H4 (cell line): ENCODE measurements around the gene ABR. TPM values are rescaled to one million over a fixed set of nuclear protein-coding genes. Genes with fewer than 3 reads are reported as not detected.

Experiments used
- DNase-seq: peaks from one replicate; pipeline ENCODE4 v3.0.0-alpha.2; 2015; ENCODE audit warnings: low spot score
- total RNA-seq: library from RNA; depleted of rRNA; stranded (reverse); fragments of >200 nt; shearing (Covaris generic); gene quantifications from 2 replicates; pipeline ENCODE4 v1.2.3, GENCODE V29; 2014; rRNA removed

The ABR gene
- total RNA-seq: 33.3 and 40.0 TPM in 2 replicates

DNA sequence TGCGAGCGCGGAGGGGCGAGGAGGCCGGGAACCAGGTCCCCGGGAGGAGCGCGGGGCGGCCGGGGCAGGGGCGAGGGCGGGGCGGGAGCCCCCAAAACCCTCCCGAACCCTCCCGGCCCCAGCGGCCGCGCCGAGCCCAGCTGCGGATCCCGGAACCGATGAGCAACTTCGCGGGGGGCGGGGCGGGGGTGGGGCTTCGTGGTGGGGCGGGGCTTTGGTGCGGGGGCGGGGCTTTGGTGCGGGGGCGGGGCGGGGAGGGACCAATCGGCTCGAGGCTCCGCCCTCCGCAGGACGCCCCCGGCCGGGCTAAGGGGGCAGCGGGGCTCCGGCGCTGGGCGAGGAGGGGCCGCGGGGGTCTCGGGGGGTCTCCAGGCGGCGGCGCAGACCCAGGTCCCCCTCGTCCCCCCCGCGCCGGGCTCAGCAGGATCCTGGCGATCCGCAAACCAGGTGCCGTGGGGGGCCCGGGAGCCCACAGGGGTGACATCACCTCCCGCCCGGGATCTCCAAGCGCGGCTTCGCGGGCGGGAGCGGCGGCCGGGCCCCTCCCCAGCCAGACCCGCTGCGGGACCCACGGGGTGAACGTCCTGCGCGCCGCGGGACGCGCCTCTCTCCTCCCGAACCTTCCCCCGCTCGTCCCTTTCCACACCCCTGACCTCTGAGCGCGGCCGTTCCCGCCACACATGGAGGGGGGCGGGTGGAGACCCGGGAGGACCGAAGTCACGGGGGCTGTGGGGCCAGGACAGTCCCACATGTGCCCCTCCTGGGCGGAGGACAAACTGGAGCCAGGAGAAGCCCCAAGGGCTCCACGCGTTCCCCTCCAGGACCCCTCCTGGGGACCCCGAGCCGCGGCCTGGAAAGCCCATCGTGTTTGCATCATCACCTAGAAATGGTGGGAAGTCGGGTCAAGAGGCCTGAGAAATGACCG is at the start of gene ABR:
Gene ABR (minus strand): TSS at position 164 of the 925 bp plus-strand sequence. CDS start 254 bp downstream, outside the sequence.
- no peak for DNase-seq

DNA sequence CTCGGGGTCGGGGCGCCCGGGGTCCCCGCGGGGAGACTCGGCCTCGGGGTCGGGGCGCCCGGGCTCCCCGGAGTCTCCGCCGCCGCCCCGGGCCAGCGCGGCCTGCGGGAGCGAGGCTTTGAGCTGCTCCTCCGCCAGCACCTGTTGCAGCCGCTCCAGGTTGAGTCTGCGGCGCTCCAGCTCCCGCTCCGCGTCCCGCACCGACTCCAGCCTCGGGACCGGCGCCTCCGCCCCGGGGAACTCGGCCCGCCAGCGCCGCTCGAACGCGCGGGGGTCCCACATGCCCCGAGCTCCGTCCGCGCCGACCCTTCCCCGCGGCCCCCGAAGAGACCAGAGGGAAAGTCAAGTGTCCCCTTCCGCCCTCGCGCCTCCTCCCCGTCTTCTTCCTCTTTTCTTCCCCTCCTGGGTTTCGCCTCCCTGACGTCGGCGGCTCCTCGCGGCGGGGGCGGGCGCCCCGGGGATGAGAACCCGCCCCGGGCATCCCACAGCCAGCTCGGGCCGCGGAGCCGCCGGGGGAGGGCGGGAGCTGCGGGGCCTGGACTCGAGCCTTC is 49.6 kb upstream of the ABR start:
- peak; percentile 2 for DNase-seq

DNA sequence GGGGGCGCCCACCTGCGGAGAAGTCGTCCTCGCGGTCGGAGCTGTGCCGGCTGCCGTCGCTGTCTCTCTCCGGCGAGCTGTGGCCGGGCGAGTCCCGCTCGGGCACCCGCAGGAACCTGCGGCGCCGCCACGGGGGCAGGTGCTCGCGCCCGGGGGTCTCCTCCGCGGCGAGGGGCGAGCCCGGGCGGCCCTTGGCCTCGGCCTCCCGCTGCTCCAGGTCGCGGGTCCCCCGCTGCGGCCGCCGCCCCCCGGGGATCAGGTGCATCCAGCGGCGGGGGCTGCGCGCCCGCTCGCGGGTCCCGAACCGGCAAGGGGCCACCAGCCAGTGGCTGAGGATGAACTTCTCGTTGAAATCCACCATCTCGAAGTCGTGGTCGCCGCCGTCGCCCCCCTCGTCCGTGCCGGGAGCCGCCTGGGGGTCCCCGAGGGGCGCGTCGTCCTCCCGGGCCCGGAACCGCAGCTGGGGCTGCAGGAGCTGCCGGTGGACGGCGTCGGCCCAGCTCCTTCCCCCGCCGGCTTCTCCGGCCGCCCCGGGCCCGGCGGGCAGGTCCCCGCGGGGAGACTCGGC is 49.1 kb upstream of the ABR start:
- DNase-seq: no peak

DNA sequence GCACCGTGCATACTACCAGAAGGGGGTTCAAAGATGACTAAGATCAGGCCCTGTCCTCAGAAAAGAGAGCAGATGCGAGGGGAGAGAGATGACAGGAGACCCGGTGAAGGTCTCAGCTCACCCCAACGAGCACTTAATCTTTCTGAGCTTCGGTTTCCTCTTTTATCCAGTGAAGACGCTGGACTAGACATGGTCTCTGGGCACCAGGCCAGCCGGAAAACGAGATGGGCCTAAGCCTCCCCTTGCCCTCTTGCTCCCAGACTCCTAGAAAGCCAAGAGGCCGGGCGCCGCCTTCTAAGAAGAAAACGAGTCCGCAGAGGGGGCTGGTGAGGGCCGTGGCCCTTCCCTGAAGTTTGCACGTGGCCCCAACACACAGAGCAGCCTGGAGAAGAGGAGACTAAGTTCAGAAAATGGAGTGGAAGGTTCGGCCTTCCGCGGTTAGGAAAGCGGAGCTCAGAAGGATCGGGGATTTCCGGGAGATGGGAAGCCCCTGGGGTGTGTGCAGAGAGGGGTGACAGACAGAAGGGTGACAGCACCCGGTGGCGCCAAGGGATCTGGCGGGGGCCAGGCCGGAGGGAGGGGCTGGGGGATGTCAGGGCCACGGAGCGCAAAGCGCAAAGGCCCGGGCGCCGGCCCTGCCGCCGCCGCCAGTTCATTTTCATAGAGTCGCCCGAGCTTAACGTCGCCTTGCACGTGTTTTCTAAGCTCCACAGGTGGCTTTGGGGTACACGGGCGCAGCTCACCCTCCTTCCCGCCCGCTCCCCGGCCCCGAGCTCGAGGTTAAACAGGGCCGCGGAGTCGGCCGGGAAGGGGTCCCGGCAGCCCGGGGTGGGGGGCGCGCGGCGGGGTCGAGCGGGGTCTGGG is 48.4 kb upstream of the ABR start:
- DNase-seq: no peak

DNA sequence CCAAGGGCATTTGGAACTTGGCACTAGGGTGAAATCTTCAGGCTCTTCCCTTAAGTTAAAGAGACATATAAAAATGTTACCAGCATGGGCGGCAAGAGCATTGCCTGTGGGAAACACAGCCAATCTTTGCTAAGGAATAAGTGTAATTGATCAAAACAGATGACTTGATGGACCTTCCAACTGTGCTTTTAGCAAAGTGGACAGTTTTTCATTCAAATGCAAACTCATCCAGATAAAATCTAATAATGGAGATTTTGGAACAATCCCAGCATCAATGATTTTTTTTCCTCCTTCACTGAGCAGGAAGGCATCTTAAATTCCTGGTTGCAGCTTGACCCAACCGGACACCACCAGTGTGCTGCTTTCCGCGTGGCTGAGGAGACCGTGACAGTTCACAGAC is 47.6 kb upstream of the ABR start:
- DNase-seq: no peak

DNA sequence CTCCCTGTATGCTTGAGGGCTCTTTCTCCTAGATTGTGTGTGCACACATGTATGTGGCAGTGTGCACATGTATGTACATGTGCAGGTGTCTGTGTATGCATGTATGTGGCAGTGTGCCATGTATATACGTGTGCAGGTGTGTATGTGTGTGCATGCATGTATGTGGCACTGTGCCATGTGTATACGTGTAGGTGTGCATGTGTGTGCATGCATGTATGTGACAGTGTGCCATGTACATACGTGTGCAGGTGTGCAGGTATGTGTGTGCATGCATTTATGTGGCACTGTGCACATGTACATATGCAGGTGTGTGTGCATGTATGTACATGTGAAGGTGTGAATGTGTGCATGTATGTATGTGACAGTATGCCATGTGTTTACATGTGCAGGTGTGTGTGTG is 46.5 kb upstream of the ABR start:
- no peak for DNase-seq

DNA sequence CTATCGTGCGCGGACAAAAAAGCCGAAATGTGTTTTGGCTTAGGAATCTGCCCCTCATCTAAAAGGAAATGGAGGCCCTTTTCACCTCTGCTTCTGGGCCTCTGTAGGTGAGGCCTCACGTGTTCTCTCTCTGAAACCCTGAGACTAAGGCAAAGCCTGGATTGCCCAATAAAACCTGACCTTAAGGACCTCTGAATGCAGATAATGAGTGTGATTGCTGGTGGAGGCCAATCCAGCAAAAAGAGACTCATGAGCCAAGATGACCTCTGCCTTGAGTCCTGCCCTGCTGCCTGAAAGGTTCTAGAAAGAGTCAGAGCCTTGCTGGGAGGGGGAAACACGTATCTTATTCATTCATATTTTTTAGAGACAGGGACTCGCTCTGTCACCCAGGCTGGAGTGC is 44.5 kb upstream of the ABR start:
- no peak for DNase-seq

DNA sequence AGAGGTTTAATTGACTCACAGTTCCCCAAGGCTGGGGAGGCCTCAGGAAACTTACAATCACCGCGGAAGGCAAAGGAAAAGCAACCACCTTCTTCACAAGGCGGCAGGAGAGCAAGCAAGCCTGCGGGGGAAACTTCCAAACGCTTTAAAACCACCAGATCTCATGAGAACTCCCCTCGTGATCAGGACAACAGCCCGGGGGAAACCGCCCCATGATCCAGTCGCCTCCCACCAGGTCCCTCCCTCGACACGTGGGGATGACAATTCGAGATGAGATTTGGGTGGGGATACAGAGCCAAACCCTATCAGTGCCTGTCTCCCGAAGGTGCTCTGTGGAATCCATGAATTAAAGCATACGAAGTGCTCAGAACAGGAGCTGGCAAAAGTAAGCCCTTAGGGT is 43.9 kb upstream of the ABR start:
- DNase-seq: no peak

DNA sequence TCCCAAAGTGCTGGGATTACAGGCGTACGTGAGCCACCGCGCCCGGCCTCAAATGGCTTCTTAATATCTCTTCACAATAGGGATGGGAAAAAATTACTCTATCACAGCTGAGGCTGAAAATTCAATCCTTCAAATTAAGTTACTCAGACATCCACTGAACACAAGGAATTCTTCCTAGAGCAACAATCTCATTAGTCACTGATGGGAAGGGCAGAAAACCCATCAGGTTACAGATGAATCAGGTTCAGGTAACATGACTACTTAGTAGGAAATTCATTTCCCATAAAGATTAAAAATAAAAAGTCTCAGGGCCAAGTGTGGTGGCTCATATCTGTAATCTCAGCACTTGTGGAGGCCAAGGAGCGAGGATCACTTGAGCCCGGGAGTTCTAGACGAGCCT is 42.5 kb upstream of the ABR start:
- no peak for DNase-seq

DNA sequence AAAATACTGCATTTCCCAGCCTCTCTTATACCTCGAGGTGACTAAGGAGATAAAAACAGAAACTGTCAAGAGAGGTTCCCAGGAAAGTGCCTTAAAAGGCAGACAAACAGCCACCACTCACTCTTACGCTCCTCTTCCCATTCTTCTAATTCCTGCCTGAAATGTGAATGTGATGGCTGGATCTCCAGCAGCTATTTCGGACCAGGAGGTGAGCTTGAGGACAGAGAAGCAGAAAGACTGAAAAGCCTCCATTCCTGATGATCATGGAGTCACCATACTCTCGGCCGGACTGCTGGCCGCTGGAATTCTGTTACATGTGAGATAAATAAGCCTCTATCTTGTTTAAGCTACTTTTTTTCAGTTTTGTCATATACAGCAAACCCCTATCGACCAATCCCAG is 41.4 kb upstream of the ABR start:
- no peak for DNase-seq

DNA sequence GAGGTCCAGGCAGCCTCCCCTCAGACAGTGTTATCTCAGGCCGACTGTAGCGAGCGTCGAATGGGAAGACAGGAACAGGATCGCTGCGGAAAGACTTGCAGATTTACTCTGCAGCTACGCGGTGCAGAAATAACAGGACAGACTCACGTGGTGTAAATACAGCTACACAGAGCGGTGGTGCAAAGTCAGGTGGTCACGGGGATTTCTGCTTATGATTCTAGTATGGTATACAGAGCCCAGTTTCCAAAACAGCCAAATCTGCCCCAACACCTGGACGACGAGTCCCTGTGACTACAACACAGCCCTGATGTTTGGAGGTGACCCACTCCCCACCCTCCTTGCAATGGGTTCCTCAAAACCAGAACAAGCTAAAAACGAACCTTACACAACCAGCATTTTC is 40.6 kb upstream of the ABR start:
- DNase-seq: no peak

DNA sequence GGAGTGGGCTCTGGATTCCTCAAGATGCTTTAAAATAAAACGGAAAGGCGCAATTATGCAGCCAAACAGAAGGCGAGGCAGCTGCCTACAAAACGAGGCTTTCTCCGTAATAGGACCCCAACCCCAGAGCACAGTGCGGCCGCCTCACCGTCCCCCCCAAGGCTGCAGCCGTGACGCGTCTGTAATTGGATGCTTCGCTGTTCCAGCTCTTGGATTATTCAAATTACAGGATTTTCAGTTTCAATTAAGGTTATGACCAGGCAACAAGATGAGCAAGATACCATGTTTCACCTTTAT is 37.3 kb upstream of the ABR start:
- no peak for DNase-seq

DNA sequence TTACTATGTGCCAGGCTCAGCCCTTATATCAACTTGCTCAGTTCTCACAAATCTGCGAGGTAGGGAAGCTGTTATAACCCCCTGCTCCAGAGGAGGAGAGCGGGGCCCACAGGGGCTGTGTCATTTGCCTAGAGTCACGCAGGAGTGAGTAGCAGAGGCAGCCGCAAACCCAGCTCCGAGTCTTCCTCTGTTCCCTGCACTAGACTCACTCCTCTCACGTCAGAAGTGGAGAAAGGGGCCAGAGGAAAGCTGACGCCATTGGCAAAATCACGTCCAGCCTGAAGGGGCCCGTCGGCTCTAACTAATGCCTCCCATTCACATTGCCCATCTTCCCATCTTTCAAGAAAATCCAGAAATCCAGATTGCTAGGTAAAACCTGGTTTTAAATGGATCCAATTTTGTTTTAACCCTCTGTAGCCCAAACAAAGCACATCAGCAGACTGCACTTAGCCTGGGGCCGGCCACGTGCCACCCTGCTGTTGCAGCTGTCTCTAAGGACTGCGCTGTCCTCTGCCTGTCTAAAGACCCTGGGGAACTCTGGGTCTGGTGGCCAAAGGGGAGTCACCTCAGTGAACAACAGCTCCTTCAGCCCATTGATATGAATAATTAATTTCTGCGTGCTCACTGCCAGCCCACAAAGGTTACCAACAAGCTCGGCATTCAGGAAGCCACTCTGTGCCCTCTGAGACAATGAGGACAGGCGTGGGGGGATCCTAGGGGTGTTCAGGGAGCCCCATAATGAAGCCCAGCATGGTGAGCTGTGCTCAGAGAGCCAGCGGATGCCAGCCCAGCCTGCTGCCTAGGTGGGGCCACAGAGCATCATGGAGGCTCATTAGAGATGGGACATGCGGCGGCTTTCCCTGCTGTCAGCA is 36.7 kb upstream of the ABR start:
- DNase-seq: no peak

DNA sequence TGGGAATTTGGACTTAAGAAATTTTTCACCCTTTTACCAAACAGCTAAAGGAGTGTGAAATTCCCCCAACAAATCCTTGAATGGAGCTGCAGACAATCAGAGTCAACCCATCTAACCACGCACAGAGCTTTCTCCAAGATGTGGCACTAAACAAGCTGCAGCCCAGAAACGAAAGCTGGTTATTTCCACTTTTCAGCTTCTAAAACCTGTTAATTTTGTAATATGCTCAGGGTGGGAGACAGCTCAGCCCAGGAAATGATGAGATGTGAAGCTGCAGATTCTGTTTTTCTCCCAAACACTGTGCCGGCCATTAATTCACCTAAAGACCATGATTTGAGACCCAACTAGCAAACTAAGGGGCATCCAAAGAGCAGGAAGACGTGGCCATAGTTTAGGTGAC is 33.2 kb upstream of the ABR start:
- no peak for DNase-seq

DNA sequence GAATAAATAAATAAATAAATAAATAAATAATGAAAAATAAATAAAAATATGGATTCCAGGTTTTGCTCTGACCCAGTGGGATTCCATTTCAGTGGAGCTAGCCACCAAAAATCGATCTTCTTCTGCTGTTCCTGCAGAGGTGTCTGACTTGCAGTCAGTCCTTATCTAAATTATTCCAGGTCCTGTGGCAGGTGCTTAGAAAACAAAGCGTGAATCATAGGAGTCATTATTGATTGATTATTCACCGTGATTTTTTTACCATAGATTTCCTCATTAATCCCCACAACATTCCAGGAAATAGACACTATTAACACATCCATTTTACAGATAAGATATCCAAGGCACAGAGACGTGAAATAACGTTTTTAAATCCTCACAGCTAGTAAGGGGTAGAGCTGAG is 31.5 kb upstream of the ABR start:
- DNase-seq: no peak

DNA sequence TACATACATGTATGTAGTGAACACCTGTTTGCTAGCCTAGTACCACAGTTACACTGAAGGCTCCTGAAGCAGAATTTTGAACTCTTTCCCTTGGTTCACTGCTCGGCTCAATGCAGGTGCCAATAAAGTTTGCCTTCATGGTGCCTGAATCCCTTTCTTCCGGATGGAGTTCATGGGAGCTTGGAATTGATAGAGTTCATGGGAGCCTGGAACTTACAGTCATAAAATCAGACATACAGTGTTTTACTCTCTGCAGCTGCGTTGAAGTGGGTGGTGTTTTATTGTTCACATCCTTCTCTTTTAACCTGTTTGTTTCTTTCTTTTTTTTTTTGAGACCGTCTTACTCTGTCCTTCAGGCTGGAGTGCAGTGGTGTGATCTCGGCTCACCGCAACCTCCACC is 29.2 kb upstream of the ABR start:
- DNase-seq: no peak

DNA sequence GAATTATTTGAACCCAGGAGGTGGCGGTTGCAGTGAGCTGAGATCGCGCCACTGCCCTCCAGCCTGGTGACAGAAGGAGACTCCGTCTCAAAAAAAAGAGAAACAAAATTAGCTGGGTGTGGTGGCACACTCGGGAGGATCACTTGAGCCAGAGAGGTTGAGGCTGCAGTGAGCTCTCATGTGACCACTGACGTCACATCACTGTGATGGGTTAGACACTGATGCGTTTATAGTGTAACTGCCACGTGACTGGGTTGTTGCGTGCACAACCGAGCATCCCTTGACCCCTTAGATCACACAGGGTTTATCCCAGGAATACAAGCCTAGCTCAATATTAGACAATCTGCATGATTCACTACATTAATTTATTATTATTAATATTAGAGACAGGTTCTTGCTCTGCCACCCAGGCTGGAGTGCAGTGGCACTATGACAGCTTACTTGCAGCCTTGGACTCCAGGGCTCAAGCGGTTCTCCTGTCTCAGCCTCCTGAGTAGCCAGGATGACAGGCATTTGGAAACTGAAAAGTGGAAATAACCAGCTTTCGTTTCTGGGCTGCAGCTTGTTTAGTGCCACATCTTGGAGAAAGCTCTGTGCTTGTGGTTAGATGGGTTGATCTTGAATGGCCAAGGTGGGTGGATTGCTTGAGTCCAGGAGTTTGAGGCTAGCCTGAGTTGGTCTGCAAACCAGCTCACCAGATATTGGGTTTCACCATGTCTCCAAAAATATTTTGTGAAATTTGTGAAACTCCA is 26.4 kb upstream of the ABR start:
- DNase-seq: no peak

DNA sequence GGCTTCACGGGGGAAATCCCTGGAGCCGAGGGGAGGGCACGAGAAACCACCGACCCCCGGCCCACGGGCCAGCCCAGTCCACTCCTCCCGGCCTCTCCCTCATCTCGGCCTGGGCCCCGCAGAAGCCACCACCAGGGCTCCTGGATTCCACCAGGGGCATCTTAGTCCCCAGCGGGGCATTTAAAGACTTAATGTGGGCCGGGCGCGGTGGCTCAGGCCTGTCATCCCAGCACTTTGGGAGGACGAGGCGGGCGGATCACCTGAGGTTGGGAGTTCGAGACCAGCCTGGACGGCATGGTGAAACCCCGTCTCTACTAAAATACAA is 24.1 kb upstream of the ABR start:
- no peak for DNase-seq

DNA sequence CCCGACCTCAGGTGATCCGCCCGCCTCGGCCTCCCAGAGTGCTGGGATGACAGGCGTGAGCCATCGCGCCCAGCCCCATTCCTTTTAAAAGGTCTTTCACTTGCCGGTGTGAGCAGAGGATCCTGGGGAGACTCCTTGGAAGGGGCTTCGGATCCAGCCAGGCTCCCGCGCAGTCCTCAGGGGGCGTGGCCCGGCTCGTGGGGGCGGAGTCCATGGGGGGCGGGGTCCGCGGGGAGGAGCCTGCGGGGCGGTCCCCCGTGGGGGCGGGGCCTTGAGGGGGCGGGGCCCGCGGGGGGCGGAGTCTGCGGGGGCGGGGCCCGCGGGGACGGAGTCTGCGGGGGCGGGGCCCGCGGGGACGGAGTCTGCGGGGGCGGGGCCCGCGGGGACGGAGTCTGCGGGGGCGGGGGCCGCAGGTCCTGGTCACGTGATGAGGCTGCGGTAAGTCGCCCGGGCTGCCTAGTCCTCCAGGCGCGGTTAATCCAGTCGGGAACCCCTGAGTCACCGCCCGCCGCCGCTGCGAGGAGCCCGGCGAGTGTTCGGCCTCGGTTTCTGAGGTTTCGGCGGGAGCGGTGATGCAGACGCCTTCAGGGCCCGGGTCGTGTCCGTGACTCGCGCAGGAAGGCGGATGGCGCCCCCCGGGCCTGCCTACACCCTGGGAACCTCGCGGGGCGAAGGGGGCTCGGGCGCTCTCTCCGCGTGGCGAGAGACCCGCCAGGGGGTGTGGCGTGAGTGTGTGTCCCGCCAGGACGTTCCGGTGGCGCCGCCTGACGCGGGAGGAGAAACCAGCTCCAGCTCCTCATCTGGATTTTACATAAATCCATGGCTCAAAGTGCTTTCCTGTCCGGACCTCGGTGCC is 23.6 kb upstream of the ABR start:
- peak; percentile 82 for DNase-seq

DNA sequence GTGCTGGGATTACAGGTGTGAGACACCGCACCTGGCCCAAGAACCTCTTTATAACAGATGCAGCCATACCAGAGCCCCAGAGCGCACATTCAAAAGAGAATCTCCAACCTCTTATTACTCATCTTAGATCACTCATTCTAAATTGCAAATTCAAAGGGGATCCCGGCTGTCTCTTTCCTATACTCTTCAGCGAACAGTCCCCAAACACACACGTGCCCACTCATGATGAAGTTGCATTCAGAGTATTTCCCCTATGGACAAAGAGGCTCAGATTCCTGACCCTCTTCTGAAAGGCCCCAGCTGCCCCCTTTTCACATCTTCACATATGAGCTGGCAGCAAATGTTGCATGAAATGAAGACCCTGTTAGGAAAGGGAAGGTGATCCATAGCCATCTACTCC is 22.5 kb upstream of the ABR start:
- DNase-seq: no peak
